Measurements from ENCODE around the gene HECW1.
"Not testable (repeated sequence)": the region's sequence is repeated elsewhere in the genome, so short reads cannot be mapped to it uniquely, and the experiment has no call there.

The HECW1 gene

DNA sequence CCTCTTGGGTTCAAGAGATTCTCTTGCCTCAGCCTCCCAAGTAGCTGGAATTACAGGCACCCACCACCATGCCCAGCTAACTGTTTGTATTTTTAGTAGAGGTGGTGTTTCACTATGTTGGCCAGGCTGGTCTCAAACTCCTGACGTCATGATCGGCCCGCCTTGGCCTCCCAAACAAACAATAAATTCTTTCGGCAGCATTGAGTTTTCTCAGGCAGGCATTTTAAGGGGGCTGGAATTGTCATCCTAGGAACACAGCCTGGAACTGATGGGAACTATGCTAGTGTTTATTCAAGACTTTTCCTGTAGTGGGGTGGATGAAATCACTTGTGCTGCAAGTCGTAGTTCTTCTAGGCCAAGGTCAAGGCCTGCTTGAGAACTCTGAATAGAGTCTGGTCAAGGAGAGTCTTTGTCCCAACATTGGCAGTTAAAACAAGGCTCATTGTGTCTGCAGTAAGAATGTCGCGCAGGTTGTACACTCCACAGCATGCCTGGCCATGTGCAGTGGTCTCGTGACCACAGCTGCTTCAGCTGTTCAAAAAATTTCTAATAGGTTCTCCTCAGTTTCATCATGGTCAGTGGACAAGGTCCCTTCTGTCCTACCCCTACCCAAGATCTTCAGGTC is 92.8 kb downstream of the HECW1 start:
- Histone ChIP-seq H3K27me3 (ENCODE audit: control insufficient read depth in 1 of 2, insufficient read depth in 2 of 2, low read length in 2 of 2) (peaks cover 0 to 2% of the 10 kb centered on the region in 2 donors), H3K4me3 (ENCODE audit: low read length in 2 of 2) (no peak overlapping the region), H3K9ac (ENCODE audit: low read length in 2 of 2) (no peak overlapping the region), H3K4me1 (ENCODE audit: control insufficient read depth, insufficient read depth, low read length) (no peaks in the 10 kb centered on the region), H3K27ac (ENCODE audit: low read length) (no peak overlapping the region), H3K36me3 (ENCODE audit: control insufficient read depth in 2 of 2, insufficient read depth in 2 of 2, low read length in 2 of 2) (no peaks in the 10 kb centered on the region), H3K9me3 (ENCODE audit: control insufficient read depth in 2 of 2, low read length in 2 of 2) (no peaks in the 10 kb centered on the region)

DNA sequence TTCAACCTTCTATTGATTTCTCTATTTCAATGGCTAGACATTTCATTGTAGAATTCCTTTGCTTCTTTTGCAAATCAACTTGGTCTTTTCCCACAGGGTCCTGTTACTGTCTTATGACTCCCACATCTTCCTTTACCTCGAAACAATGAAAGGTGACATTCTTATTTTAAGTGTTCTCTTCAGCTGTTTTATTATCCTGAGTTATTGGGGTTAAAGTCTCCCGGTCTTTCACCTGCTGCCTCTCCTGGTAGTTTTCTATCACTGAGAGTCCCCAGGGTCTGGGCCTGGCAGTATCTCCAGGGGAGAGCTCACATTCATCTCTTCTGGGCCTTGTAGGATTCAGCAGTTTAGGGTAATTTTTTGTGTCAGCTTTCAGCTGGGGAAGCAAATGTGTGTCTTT is 95.8 kb downstream of the HECW1 start:
- no peak overlapping the region for H3K27ac ChIP-seq (ENCODE audit: low read length)
- H3K4me3 ChIP-seq (ENCODE audit: low read length in 2 of 2), result no peak overlapping the region
- no peaks in the 10 kb centered on the region for H3K27me3 ChIP-seq (ENCODE audit: control insufficient read depth in 1 of 2, insufficient read depth in 2 of 2, low read length in 2 of 2)
- H3K9me3 ChIP-seq (ENCODE audit: control insufficient read depth in 2 of 2, low read length in 2 of 2), result no peaks in the 10 kb centered on the region
- no peaks in the 10 kb centered on the region for H3K36me3 ChIP-seq (ENCODE audit: control insufficient read depth in 2 of 2, insufficient read depth in 2 of 2, low read length in 2 of 2)
- no peak overlapping the region for H3K9ac ChIP-seq (ENCODE audit: low read length in 2 of 2)
- no peaks in the 10 kb centered on the region for H3K4me1 ChIP-seq (ENCODE audit: control insufficient read depth, insufficient read depth, low read length)

DNA sequence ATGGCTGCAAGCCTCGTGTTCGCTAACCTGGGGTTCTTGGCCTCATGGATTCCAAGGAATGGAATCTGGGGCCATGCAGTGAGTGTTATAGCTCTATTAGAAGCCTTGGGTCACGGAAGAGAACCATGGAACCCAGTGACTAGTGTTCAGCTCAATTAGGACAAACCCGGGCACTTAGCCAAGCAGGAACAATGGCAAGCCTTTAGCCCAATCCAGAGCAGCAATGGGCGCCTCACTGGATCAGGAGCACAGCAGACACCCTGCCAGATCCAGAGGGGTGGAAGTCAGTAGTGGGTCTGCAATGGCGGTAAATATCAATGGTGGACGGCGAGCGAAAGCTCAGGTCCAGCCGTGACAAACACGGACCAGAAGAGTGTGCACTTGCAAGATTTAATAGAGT is 98.1 kb downstream of the HECW1 start:
- not testable (repeated sequence) for H3K4me3 ChIP-seq (ENCODE audit: low read length in 2 of 2); H3K36me3 ChIP-seq (ENCODE audit: control insufficient read depth in 2 of 2, insufficient read depth in 2 of 2, low read length in 2 of 2); H3K27me3 ChIP-seq (ENCODE audit: control insufficient read depth in 1 of 2, insufficient read depth in 2 of 2, low read length in 2 of 2); H3K9ac ChIP-seq (ENCODE audit: low read length in 2 of 2); H3K27ac ChIP-seq (ENCODE audit: low read length); H3K4me1 ChIP-seq (ENCODE audit: control insufficient read depth, insufficient read depth, low read length); H3K9me3 ChIP-seq (ENCODE audit: control insufficient read depth in 2 of 2, low read length in 2 of 2)

DNA sequence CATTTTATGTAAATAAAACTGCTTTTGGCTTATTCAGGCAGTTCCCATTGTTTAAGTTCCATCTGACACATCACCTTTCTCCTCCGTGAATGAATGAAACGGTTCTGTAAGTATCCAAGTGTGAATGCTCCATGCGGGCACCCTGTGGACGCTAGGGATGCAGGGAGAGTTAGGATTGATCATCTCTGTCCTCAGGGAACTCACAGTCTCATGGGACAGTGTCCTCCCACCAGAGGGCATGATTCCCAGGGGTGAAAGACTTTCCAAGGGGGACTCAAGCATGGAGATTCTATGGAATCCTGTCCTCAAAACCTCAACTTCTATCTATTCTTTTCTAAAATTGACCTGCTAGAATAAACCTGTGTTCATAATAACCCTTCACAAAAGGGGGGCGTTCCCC is 98.8 kb downstream of the HECW1 start:
- H3K4me1 ChIP-seq (ENCODE audit: control insufficient read depth, insufficient read depth, low read length), result no peaks in the 10 kb centered on the region
- H3K9me3 ChIP-seq (ENCODE audit: control insufficient read depth in 2 of 2, low read length in 2 of 2), result no peaks in the 10 kb centered on the region
- no peak overlapping the region for H3K9ac ChIP-seq (ENCODE audit: low read length in 2 of 2)
- H3K36me3 ChIP-seq (ENCODE audit: control insufficient read depth in 2 of 2, insufficient read depth in 2 of 2, low read length in 2 of 2), result no peaks in the 10 kb centered on the region
- no peaks in the 10 kb centered on the region for H3K27me3 ChIP-seq (ENCODE audit: control insufficient read depth in 1 of 2, insufficient read depth in 2 of 2, low read length in 2 of 2)
- H3K27ac ChIP-seq (ENCODE audit: low read length), result no peak overlapping the region
- no peak overlapping the region for H3K4me3 ChIP-seq (ENCODE audit: low read length in 2 of 2)

DNA sequence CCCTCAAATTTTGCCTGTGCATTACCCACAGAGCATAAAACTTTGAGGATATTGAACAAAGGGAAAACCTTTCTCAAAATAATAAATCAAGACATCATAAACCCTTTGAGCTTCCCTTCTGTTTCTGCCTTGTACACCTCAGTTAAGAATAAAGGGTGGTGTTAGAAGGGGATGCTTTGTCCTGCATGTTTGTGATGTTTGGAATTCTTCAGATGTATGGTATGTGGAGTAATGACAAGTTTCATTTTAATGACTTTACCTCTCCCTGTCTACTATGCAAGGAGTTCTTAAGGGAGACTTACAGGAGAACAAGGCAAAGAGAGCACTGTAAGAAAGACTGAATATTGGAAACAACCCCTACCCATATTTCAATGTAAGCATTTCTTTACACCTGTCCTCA is 99.2 kb downstream of the HECW1 start:
- no peaks in the 10 kb centered on the region for H3K4me1 ChIP-seq (ENCODE audit: control insufficient read depth, insufficient read depth, low read length)
- no peaks in the 10 kb centered on the region for H3K9me3 ChIP-seq (ENCODE audit: control insufficient read depth in 2 of 2, low read length in 2 of 2)

DNA sequence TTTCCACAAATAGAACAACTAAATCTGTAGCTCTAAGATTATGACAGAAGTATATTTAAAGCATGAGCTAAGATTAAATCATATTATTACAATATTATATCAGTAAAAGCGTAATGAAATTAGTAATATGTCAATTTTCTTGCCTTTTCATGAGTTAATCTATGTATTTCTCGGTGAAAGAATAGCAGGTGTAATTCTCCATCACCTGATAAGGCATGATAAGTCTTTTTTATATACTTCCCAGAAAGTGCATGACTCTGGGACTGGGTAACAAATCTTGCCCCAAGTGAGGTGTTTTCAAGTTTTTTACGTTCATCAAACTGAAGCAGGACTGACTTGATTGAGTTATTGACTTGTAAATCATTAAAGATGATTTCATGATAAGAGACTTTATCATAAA is 100.5 kb downstream of the HECW1 start:
- Histone ChIP-seq H3K36me3 (ENCODE audit: control insufficient read depth in 2 of 2, insufficient read depth in 2 of 2, low read length in 2 of 2) (no peaks in the 10 kb centered on the region), H3K4me1 (ENCODE audit: control insufficient read depth, insufficient read depth, low read length) (no peaks in the 10 kb centered on the region), H3K9ac (ENCODE audit: low read length in 2 of 2) (no peak overlapping the region), H3K4me3 (ENCODE audit: low read length in 2 of 2) (no peak overlapping the region), H3K27me3 (ENCODE audit: control insufficient read depth in 1 of 2, insufficient read depth in 2 of 2, low read length in 2 of 2) (peaks cover 0 to 2% of the 10 kb centered on the region in 2 donors), H3K27ac (ENCODE audit: low read length) (no peak overlapping the region), H3K9me3 (ENCODE audit: control insufficient read depth in 2 of 2, low read length in 2 of 2) (no peaks in the 10 kb centered on the region)

More for the DNA sequence above, 99.2 kb downstream of the HECW1 start:
- Histone ChIP-seq H3K27ac (ENCODE audit: low read length) (no peak overlapping the region), H3K36me3 (ENCODE audit: control insufficient read depth in 2 of 2, insufficient read depth in 2 of 2, low read length in 2 of 2) (no peaks in the 10 kb centered on the region), H3K9ac (ENCODE audit: low read length in 2 of 2) (no peak overlapping the region), H3K27me3 (ENCODE audit: control insufficient read depth in 1 of 2, insufficient read depth in 2 of 2, low read length in 2 of 2) (no peaks in the 10 kb centered on the region), H3K4me3 (ENCODE audit: low read length in 2 of 2) (no peak overlapping the region)

DNA sequence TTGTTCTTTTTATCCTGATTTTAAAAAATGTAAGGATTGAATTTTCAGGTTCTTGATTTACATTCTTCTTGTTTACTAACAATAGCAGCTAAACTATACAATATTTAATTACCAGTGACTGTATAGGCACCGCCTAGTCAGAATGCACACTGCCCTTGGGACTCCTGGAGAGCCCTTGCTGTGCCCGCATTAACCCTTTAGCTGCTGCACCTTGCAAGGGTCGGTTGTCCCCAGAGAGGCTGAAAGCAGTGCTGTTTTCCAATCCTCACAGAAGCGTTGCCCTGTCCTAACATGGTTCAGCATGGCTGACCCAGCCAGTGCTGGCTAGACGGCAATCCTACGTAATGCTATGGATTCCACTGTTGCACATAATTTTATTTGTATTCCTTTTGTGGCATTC is 102.6 kb downstream of the HECW1 start:
- no peak overlapping the region for H3K9ac ChIP-seq (ENCODE audit: low read length in 2 of 2)
- no peak overlapping the region for H3K27ac ChIP-seq (ENCODE audit: low read length)
- no peaks in the 10 kb centered on the region for H3K9me3 ChIP-seq (ENCODE audit: control insufficient read depth in 2 of 2, low read length in 2 of 2)
- H3K27me3 ChIP-seq (ENCODE audit: control insufficient read depth in 1 of 2, insufficient read depth in 2 of 2, low read length in 2 of 2), result peaks cover 0 to 2% of the 10 kb centered on the region in 2 donors
- H3K4me3 ChIP-seq (ENCODE audit: low read length in 2 of 2), result no peak overlapping the region
- no peaks in the 10 kb centered on the region for H3K4me1 ChIP-seq (ENCODE audit: control insufficient read depth, insufficient read depth, low read length)
- H3K36me3 ChIP-seq (ENCODE audit: control insufficient read depth in 2 of 2, insufficient read depth in 2 of 2, low read length in 2 of 2), result no peaks in the 10 kb centered on the region

DNA sequence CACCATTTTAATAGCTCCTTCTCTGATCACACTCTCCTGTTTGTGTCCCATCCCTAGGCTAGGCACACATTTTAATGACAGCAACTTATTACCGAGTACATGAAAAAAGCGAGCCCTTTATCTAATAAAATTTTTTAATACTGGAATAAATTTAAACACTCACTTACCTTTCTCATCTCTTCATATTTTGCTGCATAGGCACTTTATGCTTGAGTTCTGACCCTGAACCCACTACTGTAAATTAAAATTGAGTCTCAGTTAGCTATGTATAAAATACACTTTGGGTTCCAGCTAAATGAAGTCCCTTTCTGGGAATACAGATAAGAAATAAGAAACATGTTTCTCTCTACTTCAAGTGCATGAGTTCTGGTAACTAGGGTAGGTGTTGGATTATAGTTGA is 104.6 kb downstream of the HECW1 start:
- H3K4me1 ChIP-seq (ENCODE audit: control insufficient read depth, insufficient read depth, low read length), result no peaks in the 10 kb centered on the region

DNA sequence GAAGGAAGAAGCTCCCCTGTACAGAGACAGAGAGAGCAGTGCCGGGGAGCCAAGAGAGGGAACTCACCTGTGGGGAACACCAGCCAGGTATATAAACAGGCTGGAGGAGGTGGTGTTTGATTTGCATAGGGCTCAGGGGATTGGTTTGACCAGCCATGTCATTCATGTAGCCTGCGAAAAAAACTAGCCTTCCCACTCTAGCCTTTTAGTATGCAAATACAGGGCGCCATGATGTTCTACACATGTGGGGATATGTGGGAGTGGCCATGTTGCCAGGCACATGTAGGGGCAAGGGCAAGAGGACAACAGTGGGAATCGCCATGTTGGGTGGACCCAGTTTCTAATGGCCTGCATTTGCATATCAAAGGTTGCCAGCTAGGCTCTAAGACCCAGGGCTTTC is 106.5 kb downstream of the HECW1 start:
- not testable (repeated sequence) for H3K27me3 ChIP-seq (ENCODE audit: control insufficient read depth in 1 of 2, insufficient read depth in 2 of 2, low read length in 2 of 2); H3K4me3 ChIP-seq (ENCODE audit: low read length in 2 of 2); H3K36me3 ChIP-seq (ENCODE audit: control insufficient read depth in 2 of 2, insufficient read depth in 2 of 2, low read length in 2 of 2); H3K4me1 ChIP-seq (ENCODE audit: control insufficient read depth, insufficient read depth, low read length); H3K9me3 ChIP-seq (ENCODE audit: control insufficient read depth in 2 of 2, low read length in 2 of 2); H3K9ac ChIP-seq (ENCODE audit: low read length in 2 of 2); H3K27ac ChIP-seq (ENCODE audit: low read length)

More for the DNA sequence above, 104.6 kb downstream of the HECW1 start:
- no peak overlapping the region for H3K9ac ChIP-seq (ENCODE audit: low read length in 2 of 2)
- no peak overlapping the region for H3K27ac ChIP-seq (ENCODE audit: low read length)
- H3K9me3 ChIP-seq (ENCODE audit: control insufficient read depth in 2 of 2, low read length in 2 of 2), result no peaks in the 10 kb centered on the region
- no peaks in the 10 kb centered on the region for H3K36me3 ChIP-seq (ENCODE audit: control insufficient read depth in 2 of 2, insufficient read depth in 2 of 2, low read length in 2 of 2)
- no peak overlapping the region for H3K4me3 ChIP-seq (ENCODE audit: low read length in 2 of 2)
- peaks cover 0 to 2% of the 10 kb centered on the region in 2 donors for H3K27me3 ChIP-seq (ENCODE audit: control insufficient read depth in 1 of 2, insufficient read depth in 2 of 2, low read length in 2 of 2)

DNA sequence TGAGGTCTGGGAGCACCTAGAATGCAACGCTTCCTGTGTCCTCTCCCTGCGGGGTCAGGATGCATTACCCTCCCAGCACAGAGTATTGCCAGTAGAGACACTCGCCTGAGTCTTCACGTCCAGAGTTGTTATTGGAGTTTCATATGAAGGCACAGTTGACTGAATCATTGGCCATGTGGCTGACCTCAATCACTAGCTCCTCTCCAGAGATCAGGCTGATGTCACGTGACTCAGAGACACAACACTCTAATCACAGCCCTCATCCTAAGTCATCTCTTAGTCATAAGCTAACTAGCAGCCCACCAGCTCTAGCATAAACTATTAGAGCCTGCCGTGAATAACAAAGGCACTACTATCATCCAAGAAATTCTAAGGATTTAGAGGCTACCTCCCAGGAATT is 107.8 kb downstream of the HECW1 start:
- Histone ChIP-seq H3K9ac (ENCODE audit: low read length in 2 of 2) (no peak overlapping the region), H3K9me3 (ENCODE audit: control insufficient read depth in 2 of 2, low read length in 2 of 2) (no peaks in the 10 kb centered on the region), H3K4me3 (ENCODE audit: low read length in 2 of 2) (no peak overlapping the region), H3K4me1 (ENCODE audit: control insufficient read depth, insufficient read depth, low read length) (no peaks in the 10 kb centered on the region), H3K36me3 (ENCODE audit: control insufficient read depth in 2 of 2, insufficient read depth in 2 of 2, low read length in 2 of 2) (no peaks in the 10 kb centered on the region), H3K27me3 (ENCODE audit: control insufficient read depth in 1 of 2, insufficient read depth in 2 of 2, low read length in 2 of 2) (peaks cover 0 to 2% of the 10 kb centered on the region in 2 donors), H3K27ac (ENCODE audit: low read length) (no peak overlapping the region)

DNA sequence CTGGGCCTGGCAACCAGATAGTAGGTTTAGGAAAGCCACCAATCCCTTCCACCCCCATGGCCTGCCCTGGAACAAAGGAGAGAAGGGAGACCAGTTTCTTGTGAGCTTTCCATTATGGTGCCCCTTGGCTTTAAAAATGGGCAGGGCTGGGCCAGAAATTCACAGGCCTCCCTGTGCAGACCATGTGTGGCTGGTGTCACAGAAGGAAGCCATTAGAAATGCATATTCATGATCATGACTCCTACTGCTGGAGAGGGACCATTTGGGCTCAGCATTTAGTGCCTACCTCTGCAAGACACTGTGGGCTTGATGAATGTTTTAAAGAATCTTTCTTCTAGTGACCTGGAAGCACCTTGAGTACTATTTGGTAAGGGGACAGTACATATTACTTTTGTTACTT is 108.3 kb downstream of the HECW1 start:
- no peaks in the 10 kb centered on the region for H3K9me3 ChIP-seq (ENCODE audit: control insufficient read depth in 2 of 2, low read length in 2 of 2)
- H3K27me3 ChIP-seq (ENCODE audit: control insufficient read depth in 1 of 2, insufficient read depth in 2 of 2, low read length in 2 of 2), result peaks cover 0 to 2% of the 10 kb centered on the region in 2 donors
- H3K27ac ChIP-seq (ENCODE audit: low read length), result no peak overlapping the region
- no peaks in the 10 kb centered on the region for H3K36me3 ChIP-seq (ENCODE audit: control insufficient read depth in 2 of 2, insufficient read depth in 2 of 2, low read length in 2 of 2)
- H3K9ac ChIP-seq (ENCODE audit: low read length in 2 of 2), result no peak overlapping the region
- H3K4me3 ChIP-seq (ENCODE audit: low read length in 2 of 2), result no peak overlapping the region
- no peaks in the 10 kb centered on the region for H3K4me1 ChIP-seq (ENCODE audit: control insufficient read depth, insufficient read depth, low read length)
